Right lobe of liver (tissue), 4 donors: Measurements from ENCODE around the gene NUTM1.

ENCODE experiments used
- POLR2A ChIP-seq: fragments of 450-650 bp; IDR thresholded peaks from one replicate; pipeline ENCODE4 v1.6.1; 2017; ENCODE audit warnings: antibody characterized with exemption, mild to moderate bottlenecking
- TF ChIP-seq, protein P1 (sequence below), 4 donors: fragments of 200-600 bp in 3 of 4; fragments of 450-650 bp in 1 of 4; IDR thresholded peaks; one replicate each; pipeline versions ENCODE4 v1.5.1 to v1.8.0; 2016 to 2022; ENCODE audit warnings: antibody characterized with exemption in 4 of 4, mild to moderate bottlenecking in 2 of 4
- donor health status: DM: no; HTN: no; CAD: no.
- donor health status: DM: no; HTN: no; CAD: no.
- donor health status: DM: no; HTN: yes; CAD: no.

DNA sequence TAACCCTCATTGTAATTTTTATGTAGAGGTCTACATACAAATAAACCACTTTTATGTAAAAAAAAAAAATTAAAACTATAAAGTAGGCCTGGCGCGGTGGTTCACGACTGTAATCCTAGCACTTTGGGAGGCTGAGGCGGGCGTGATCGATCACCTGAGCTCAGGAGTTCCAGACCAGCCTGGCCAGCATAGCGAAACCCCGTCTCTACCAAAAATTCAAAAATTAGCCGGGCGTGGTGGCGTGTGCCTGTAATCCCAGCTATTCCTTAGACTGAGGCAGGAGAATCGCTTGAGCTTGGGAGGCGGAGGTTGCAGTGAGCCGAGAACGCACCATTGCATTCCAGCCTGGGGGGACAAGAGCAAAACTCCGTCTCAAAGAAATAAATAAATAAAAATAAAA is 4.8 kb upstream of the NUTM1 start:
- TF ChIP-seq POLR2A = no peak
- TF ChIP-seq, protein P1, sequence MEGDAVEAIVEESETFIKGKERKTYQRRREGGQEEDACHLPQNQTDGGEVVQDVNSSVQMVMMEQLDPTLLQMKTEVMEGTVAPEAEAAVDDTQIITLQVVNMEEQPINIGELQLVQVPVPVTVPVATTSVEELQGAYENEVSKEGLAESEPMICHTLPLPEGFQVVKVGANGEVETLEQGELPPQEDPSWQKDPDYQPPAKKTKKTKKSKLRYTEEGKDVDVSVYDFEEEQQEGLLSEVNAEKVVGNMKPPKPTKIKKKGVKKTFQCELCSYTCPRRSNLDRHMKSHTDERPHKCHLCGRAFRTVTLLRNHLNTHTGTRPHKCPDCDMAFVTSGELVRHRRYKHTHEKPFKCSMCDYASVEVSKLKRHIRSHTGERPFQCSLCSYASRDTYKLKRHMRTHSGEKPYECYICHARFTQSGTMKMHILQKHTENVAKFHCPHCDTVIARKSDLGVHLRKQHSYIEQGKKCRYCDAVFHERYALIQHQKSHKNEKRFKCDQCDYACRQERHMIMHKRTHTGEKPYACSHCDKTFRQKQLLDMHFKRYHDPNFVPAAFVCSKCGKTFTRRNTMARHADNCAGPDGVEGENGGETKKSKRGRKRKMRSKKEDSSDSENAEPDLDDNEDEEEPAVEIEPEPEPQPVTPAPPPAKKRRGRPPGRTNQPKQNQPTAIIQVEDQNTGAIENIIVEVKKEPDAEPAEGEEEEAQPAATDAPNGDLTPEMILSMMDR (IDR thresholded peaks at IDR 0.05) = no peak
